Inflammatory macrophage treated with lipopolysaccharide for 4 hours (primary cell): Measurements from ENCODE around the gene SETX.

Experiments
- DNase-seq: peaks from one replicate; pipeline ENCODE4 v3.0.0-alpha.2; 2020

Gene SETX

GRCh38 chr9:132350861-132351315 lies 3.9 kb downstream of the SETX start:
- DNase-seq, result peak; percentile 91

- DNase-seq, result no peak
Measured at GRCh38 chr9:132348676-132349075, 6.1 kb downstream of the SETX start.

GRCh38 chr9:132346177-132346576 lies 8.6 kb downstream of the SETX start:
- DNase-seq, result no peak

- DNase-seq, result no peak
Measured at GRCh38 chr9:132341177-132341840, 13.5 kb downstream of the SETX start.

GRCh38 chr9:132334364-132334763 lies 20.4 kb downstream of the SETX start:
- DNase-seq, result no peak

- DNase-seq, result no peak
Measured at GRCh38 chr9:132333556-132333955, 21.2 kb downstream of the SETX start.

- no peak for DNase-seq
Measured at GRCh38 chr9:132328580-132328979, 26.2 kb downstream of the SETX start.

- no peak for DNase-seq
Measured at GRCh38 chr9:132327537-132327936, 27.2 kb downstream of the SETX start.

- no peak for DNase-seq
Measured at GRCh38 chr9:132324425-132324824, 30.4 kb downstream of the SETX start.

- DNase-seq, result no peak
Measured at GRCh38 chr9:132319421-132320110, 35.2 kb downstream of the SETX start.

GRCh38 chr9:132312873-132313272 lies 41.9 kb downstream of the SETX start:
- DNase-seq, result no peak

GRCh38 chr9:132312426-132312825 lies 42.4 kb downstream of the SETX start:
- DNase-seq, result no peak

- DNase-seq, result no peak
Measured at GRCh38 chr9:132311978-132312377, 42.8 kb downstream of the SETX start.

- DNase-seq, result no peak
Measured at GRCh38 chr9:132309056-132309455, 45.7 kb downstream of the SETX start.

GRCh38 chr9:132301521-132301920 lies 53.3 kb downstream of the SETX start:
- DNase-seq, result peak; percentile 14

GRCh38 chr9:132299221-132299620 lies 55.6 kb downstream of the SETX start:
- DNase-seq, result no peak

GRCh38 chr9:132295181-132295580 lies 59.6 kb downstream of the SETX start:
- DNase-seq, result no peak

GRCh38 chr9:132293145-132293721 lies 61.6 kb downstream of the SETX start:
- peak; percentile 15 for DNase-seq

GRCh38 chr9:132288966-132289365 lies 65.8 kb downstream of the SETX start:
- no peak for DNase-seq

- no peak for DNase-seq
Measured at GRCh38 chr9:132288361-132288760, 66.4 kb downstream of the SETX start.

GRCh38 chr9:132287256-132287760 lies 67.5 kb downstream of the SETX start:
- no peak for DNase-seq

- DNase-seq, result no peak
Measured at GRCh38 chr9:132283863-132284262, 70.9 kb downstream of the SETX start.

- DNase-seq, result peak; percentile 22
Measured at GRCh38 chr9:132283165-132283564, 71.6 kb downstream of the SETX start.

GRCh38 chr9:132274861-132275260 lies 79.9 kb downstream of the SETX start:
- DNase-seq, result no peak
